HG03342 (cell line): ENCODE measurements around the gene CCDC51.
"Not testable (repeated sequence)": the region's sequence is repeated elsewhere in the genome, so short reads cannot be mapped to it uniquely, and the experiment has no call there.

ENCODE experiments used
- ATAC-seq: cut with Tn5 transposase; IDR thresholded peaks from one replicate; pipeline ENCODE4 v1.9.1; 2021; ENCODE audit warnings: mild to moderate bottlenecking, moderate library complexity; ENCODE audit not compliant: unreplicated experiment

Gene CCDC51

GRCh38 chr3:48408823-48409281 is 31.1 kb downstream of the CCDC51 start:
- no peak for ATAC-seq

- ATAC-seq = no peak
Observed at GRCh38 chr3:48407542-48408099, 32.3 kb downstream of the CCDC51 start.

- no peak for ATAC-seq
Observed at GRCh38 chr3:48406443-48407431, 33.2 kb downstream of the CCDC51 start.

GRCh38 chr3:48405971-48406370 is 33.9 kb downstream of the CCDC51 start:
- ATAC-seq = no peak

DNA sequence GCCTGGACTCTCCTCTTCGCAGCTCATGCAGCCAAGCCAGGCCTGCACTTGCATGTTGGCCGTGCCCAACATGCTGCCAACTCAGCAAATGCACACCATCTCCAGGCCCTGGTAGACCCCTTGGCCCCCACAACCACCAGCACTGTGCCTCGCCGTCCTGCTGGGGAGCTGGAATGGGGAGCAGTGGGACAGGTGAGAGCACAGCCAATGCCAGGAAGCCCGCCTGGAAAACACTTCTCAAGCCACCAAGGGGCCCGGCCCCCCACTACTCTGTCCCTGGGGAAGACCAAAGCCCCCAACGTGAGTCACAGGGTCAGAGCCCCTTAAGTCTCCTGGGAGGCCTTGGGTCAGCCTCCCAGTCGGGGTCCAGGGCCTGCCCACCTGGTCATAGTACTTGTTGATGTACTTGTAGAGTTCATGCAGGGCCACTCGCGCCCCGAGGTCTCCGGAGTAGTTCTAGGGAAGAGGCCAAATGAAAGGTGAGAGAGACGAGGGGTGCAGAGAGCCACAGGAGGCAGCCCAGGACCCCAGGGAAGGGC is 34.5 kb downstream of the CCDC51 start:
- no peak for ATAC-seq

- ATAC-seq = no peak
Observed at GRCh38 chr3:48404440-48405342, 35.2 kb downstream of the CCDC51 start.

- ATAC-seq = no peak
Observed at GRCh38 chr3:48403533-48404439, 36.1 kb downstream of the CCDC51 start.

- ATAC-seq = no peak
Observed at GRCh38 chr3:48402907-48403306, 37.0 kb downstream of the CCDC51 start.

GRCh38 chr3:48402281-48402732 is 37.6 kb downstream of the CCDC51 start:
- ATAC-seq = no peak

DNA sequence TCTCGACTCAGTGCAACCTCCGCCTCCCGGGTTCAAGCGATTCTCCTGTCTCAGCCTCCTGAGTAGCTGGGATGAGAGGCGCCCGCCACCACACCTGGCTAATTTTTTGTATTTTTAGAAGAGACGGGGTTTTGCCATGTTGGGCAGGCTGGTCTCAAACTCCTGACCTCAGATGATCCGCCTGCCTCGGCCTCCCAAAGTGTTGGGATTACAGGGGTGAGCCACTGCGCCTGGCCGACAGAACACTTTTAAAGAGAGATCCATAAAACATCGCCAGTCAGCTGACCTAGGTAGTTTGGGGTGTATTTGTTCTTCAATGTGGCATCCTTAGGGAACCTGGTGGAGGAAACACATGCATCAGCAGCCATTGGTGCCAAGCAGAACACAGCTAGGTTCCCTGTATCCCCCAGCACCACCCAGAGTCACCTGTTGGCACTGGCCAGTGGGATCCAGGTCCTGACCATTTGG is 38.5 kb downstream of the CCDC51 start:
- not testable (repeated sequence) for ATAC-seq

DNA sequence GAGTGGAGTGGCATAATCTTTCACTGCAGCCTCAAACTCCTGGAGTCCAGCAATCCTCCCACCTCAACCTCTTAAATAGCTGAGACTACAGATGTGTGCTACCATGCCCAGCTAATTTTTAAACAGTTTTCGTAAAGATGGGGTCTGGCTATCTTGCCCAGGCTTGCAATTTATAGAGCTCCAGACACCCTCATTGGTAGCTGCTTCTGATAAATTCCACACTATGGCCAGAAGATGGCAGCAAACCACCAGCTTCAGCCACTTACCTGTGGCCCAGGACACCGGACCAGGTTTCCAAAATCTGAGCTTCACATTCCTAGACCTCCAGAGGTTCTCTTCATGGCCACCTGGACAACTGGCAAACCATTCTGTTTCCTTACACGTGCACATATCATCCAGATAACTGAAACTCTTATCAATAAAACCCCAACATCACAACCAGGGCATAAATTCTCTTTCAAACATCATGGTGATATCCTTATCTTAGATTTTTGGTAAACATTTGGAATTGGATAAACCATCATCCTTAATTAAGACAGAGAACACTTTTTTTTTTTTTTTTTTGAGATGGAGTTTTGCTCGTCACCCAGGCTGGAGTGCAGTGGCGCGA is 39.0 kb downstream of the CCDC51 start:
- no peak for ATAC-seq

GRCh38 chr3:48399387-48400172 is 40.3 kb downstream of the CCDC51 start:
- ATAC-seq = no peak

- no peak for ATAC-seq
Observed at GRCh38 chr3:48398701-48399386, 41.1 kb downstream of the CCDC51 start.

GRCh38 chr3:48397767-48398681 is 41.9 kb downstream of the CCDC51 start:
- ATAC-seq = no peak

DNA sequence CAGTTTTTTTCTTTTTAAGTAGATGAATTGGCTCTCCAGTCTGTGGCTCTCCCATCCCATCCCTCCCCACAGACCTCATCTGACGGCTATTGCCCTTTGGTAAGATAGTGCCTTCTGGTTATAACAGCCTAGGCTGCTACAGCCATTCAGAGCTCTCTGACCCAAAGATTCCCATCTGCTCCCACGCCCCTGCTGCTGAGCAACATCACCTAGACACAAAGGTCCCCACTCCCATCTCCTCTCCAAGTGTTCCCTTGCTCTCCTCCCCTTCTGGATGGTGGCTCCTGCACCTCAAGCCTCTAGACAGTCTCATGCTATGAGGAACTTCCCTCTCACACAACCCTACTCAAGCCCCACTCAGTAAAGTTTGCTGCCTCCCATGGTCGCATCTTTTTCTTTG is 44.2 kb downstream of the CCDC51 start:
- no peak for ATAC-seq

- no peak for ATAC-seq
Observed at GRCh38 chr3:48394391-48394790, 45.5 kb downstream of the CCDC51 start.

GRCh38 chr3:48388966-48389365 is 51.0 kb downstream of the CCDC51 start:
- ATAC-seq = no peak
